NCI-H187 treated with DMSO at 0.1 percent for 48 hours (cell line): ENCODE measurements around the gene NT5C1B.

Source experiments
- DNase-seq: peaks from one replicate; lab custom pipeline; 2025; lab: John Stamatoyannopoulos, UW

NT5C1B gene

GRCh38 chr2:18514526-18515461 is 74.6 kb downstream of the NT5C1B start:
- DNase-seq, result no peak
